SK-N-SH (cell line): ENCODE data around the gene CALN1. TPM values are rescaled to one million over a fixed set of nuclear protein-coding genes. Genes with fewer than 3 reads are reported as not detected.

ENCODE experiments used
- CTCF ChIA-PET: fragments of 300-600, 350-600 bp; formaldehyde crosslinking; extraction: SDS; loops from one replicate; lab custom pipeline; 2021; lab: Yijun Ruan, JAX
- POLR2A ChIA-PET: fragments of 350-600 bp; sonication (Branson Sonifier 250); formaldehyde crosslinking; extraction: SDS; loops from one replicate; lab custom pipeline; 2020; ENCODE audit warnings: antibody characterized with exemption, inconsistent platforms; lab: Yijun Ruan, JAX
- DNase-seq: peaks from one replicate; pipeline ENCODE4 v3.0.0; 2012
- H2AFZ ChIP-seq: fragments of 200-600 bp; sonication (generic); 2 replicates; pipeline ENCODE4 v1.8.1; 2016; ENCODE audit warnings: antibody characterized with exemption, mild to moderate bottlenecking, low read depth
- H3F3A ChIP-seq: fragments of 200-600 bp; sonication (generic); replicated peaks from 2 replicates; pipeline ENCODE3; 2016; ENCODE audit warnings: antibody characterized with exemption, mild to moderate bottlenecking; ENCODE audit not compliant: insufficient read depth
- H3K27ac ChIP-seq, 2 experiments: fragments of 200-500 bp in 1 of 2; fragments of 200-600 bp in 1 of 2; sonication (Bioruptor generic) in 1 of 2; sonication (generic), shearing (Covaris generic) in 1 of 2; 2 replicates each; pipeline versions ENCODE4 v1.5.1 to v1.6.1; 2014 to 2016; ENCODE audit warnings: low read depth in 2 of 2, inconsistent platforms in 1 of 2, low read length in 1 of 2, mild to moderate bottlenecking in 1 of 2, mixed read lengths in 1 of 2
- H3K27me3 ChIP-seq: fragments of 200-600 bp; sonication (generic), shearing (Covaris generic); 2 replicates; pipeline ENCODE4 v1.6.1; 2016; ENCODE audit warnings: mixed run types; ENCODE audit not compliant: insufficient read depth
- H3K36me3 ChIP-seq, 2 experiments: fragments of 200-500 bp in 1 of 2; fragments of 200-600 bp in 1 of 2; sonication (Bioruptor generic) in 1 of 2; sonication (generic) in 1 of 2; replicated peaks in 1 of 2; 2 replicates each; pipeline versions ENCODE3 to v1.5.1; 2014 to 2016; ENCODE audit warnings: low read length in 1 of 2, mild to moderate bottlenecking in 1 of 2; ENCODE audit not compliant: insufficient read depth in 2 of 2, control insufficient read depth in 1 of 2
- H3K4me1 ChIP-seq, 2 experiments: fragments of 200-500 bp in 1 of 2; fragments of 200-600 bp in 1 of 2; sonication (Bioruptor generic) in 1 of 2; sonication (generic), shearing (Covaris generic) in 1 of 2; 2 replicates each; pipeline versions ENCODE4 v1.5.1 to v1.6.1; 2014 to 2016; ENCODE audit warnings: low read depth in 1 of 2, low read length in 1 of 2, mixed run types in 1 of 2; ENCODE audit not compliant: insufficient read depth in 2 of 2, control insufficient read depth in 1 of 2
- H3K4me2 ChIP-seq: fragments of 200-600 bp; sonication (generic), shearing (Covaris generic); 2 replicates; pipeline ENCODE4 v1.6.1; 2017; ENCODE audit warnings: mixed run types
- H3K4me3 ChIP-seq, 2 experiments: fragments of 200-500 bp in 1 of 2; fragments of 200-600 bp in 1 of 2; sonication (Bioruptor generic) in 1 of 2; sonication (generic), shearing (Covaris generic) in 1 of 2; 2 replicates each; pipeline versions ENCODE4 v1.5.1 to v1.8.1; 2014 to 2016; ENCODE audit warnings: low read depth in 2 of 2, inconsistent platforms in 1 of 2, low read length in 1 of 2, mild to moderate bottlenecking in 1 of 2, mixed read lengths in 1 of 2, moderate library complexity in 1 of 2
- H3K79me2 ChIP-seq: fragments of 200-600 bp; sonication (generic); 2 replicates; pipeline ENCODE4 v1.8.1; 2017; ENCODE audit warnings: mild to moderate bottlenecking; ENCODE audit not compliant: insufficient read depth
- H3K9ac ChIP-seq: fragments of 200-600 bp; sonication (generic); 2 replicates; pipeline ENCODE4 v1.6.1; 2017; ENCODE audit warnings: mixed run types
- H3K9me2 ChIP-seq: fragments of 200-600 bp; sonication (generic); 2 replicates; pipeline ENCODE4 v1.6.1; 2017; ENCODE audit warnings: mixed run types
- H3K9me3 ChIP-seq: fragments of 200-600 bp; sonication (generic); 2 replicates; pipeline ENCODE4 v1.6.1; 2017; ENCODE audit warnings: mixed run types, mild to moderate bottlenecking, moderate library complexity
- H4K20me1 ChIP-seq: fragments of 200-600 bp; sonication (generic); 2 replicates; pipeline ENCODE4 v1.6.1; 2017; ENCODE audit warnings: mild to moderate bottlenecking, mixed run types; ENCODE audit not compliant: insufficient read depth
- CHD2 ChIP-seq: fragments of 150-350 bp; IDR thresholded peaks from 2 replicates; pipeline ENCODE4 v1.6.1; 2018; ENCODE audit warnings: low read length; ENCODE audit not compliant: partially characterized antibody
- CTCF ChIP-seq: fragments of 200-600 bp; sonication (generic); IDR thresholded peaks from 2 replicates; pipeline ENCODE4 v1.6.1; 2017; ENCODE audit warnings: antibody characterized with exemption, mild to moderate bottlenecking, moderate library complexity
- EP300 ChIP-seq, 2 experiments: IDR thresholded peaks; 2 replicates each; pipeline versions ENCODE4 v1.4.0 to v1.6.1; 2012; ENCODE audit warnings: borderline replicate concordance in 1 of 2, low read depth in 1 of 2, low read length in 1 of 2
- EZH2phosphoT487 ChIP-seq: fragments of 200-600 bp; sonication (generic); IDR thresholded peaks from 2 replicates; pipeline ENCODE4 v1.6.1; 2017; ENCODE audit warnings: low read depth, mixed run types, mild to moderate bottlenecking, antibody characterized with exemption, moderate library complexity, borderline replicate concordance
- FOXJ3 ChIP-seq: sonication (generic); formaldehyde crosslinking; IDR thresholded peaks from 2 replicates; pipeline ENCODE4 v1.5.1; 2020; ENCODE audit warnings: mild to moderate bottlenecking, missing genetic modification reagents
- GATA2 ChIP-seq: sonication (generic); formaldehyde crosslinking; IDR thresholded peaks from 2 replicates; pipeline ENCODE4 v1.5.0; 2020; ENCODE audit warnings: mild to moderate bottlenecking, missing genetic modification reagents
- JUND ChIP-seq: IDR thresholded peaks from 2 replicates; pipeline ENCODE4 v1.4.0; 2012
- MAX ChIP-seq: IDR thresholded peaks from 2 replicates; pipeline ENCODE4 v1.4.0; 2012; ENCODE audit warnings: low read depth
- MEF2A ChIP-seq: IDR thresholded peaks from 2 replicates; pipeline ENCODE4 v1.4.0; 2012; ENCODE audit warnings: low read depth, borderline replicate concordance
- NFIC ChIP-seq: IDR thresholded peaks from 2 replicates; pipeline ENCODE4 v1.4.0; 2012; ENCODE audit warnings: borderline replicate concordance
- PBX3 ChIP-seq: IDR thresholded peaks from 2 replicates; pipeline ENCODE4; 2012
- POLR2AphosphoS5 ChIP-seq: IDR thresholded peaks from 2 replicates; pipeline ENCODE4 v1.6.1; 2012; ENCODE audit warnings: low read depth, low read length
- RCOR1 ChIP-seq: fragments of 150-350 bp; IDR thresholded peaks from 2 replicates; pipeline ENCODE4 v1.6.1; 2017; ENCODE audit warnings: antibody characterized with exemption, low read length
- RXRA ChIP-seq: IDR thresholded peaks from 2 replicates; pipeline ENCODE4 v1.4.0; 2012; ENCODE audit warnings: low read depth, mild to moderate bottlenecking, borderline replicate concordance
- SMC3 ChIP-seq: IDR thresholded peaks from 2 replicates; pipeline ENCODE4 v1.6.1; 2012; ENCODE audit warnings: low read depth, low read length, improper control_type of control experiment
- USF2 ChIP-seq: fragments of 150-350 bp; IDR thresholded peaks from 2 replicates; pipeline ENCODE4 v1.6.1; 2017; ENCODE audit warnings: antibody characterized with exemption, low read length, low read depth, borderline replicate concordance
- WGBS: methylation state at CpG from one replicate; pipeline ENCODE4 v1.1.6; 2017; ENCODE audit warnings: low lambda C conversion rate; 5-methylcytosine and 5-hydroxymethylcytosine counted together
- polyA plus RNA-seq, 3 experiments: library from polyadenylated mRNA; depleted of rRNA; stranded (reverse); fragments of >200 nt; gene quantifications; 2 replicates each; pipeline ENCODE4 v1.2.3, GENCODE V29; 2012

Gene CALN1
- polyA plus RNA-seq, 1 of the 3 experiments (the other 2 are of a cell fraction), result not detected

- Histone ChIP-seq H3K9me2 (no peaks in the 10 kb centered on the region), H2AFZ (no peak overlapping the region), H3K9ac (no peak overlapping the region), H3K4me1 (no peaks in the 10 kb centered on the region; a peak in 1 of 4 replicates), H3K36me3 (no peaks in the 10 kb centered on the region), H4K20me1 (no peaks in the 10 kb centered on the region), H3F3A (no peaks in the 10 kb centered on the region), H3K27ac (no peak overlapping the region), H3K79me2 (no peaks in the 10 kb centered on the region), H3K27me3 (no peaks in the 10 kb centered on the region), H3K4me2 (no peak overlapping the region), H3K9me3 (no peaks in the 10 kb centered on the region; the same call in 1 of the 2 replicates), H3K4me3 (no peak overlapping the region)
- 33% methylated on average over 5 of the region's 5 CpGs for WGBS
- ChIA-PET CTCF (interaction anchor here (1.3 kb wide), 1 partner anchor 12 kb away, joined by 3 read pairs; no protein-coding TSS in a partner anchor), POLR2A (no interaction called here)
- no peak for DNase-seq
- TF ChIP-seq SMC3 (no peak), JUND (no peak), RXRA (no peak), RCOR1 (no peak), FOXJ3 (no peak), MEF2A (no peak), MAX (no peak), USF2 (no peak)
Observed at GRCh38 chr7:72112992-72113391, 299.1 kb downstream of the CALN1 start.

- no peak overlapping the region for H2AFZ ChIP-seq
- POLR2A ChIA-PET, result no interaction called here
- 31% methylated on average over 4 of the region's 4 CpGs for WGBS
Observed at GRCh38 chr7:72112530-72112929, 299.6 kb downstream of the CALN1 start.

More at GRCh38 chr7:72112530-72112929, 299.6 kb downstream of the CALN1 start:
- H4K20me1 ChIP-seq, result no peaks in the 10 kb centered on the region
- no peak overlapping the region for H3K9ac ChIP-seq
- H3K9me3 ChIP-seq, result no peaks in the 10 kb centered on the region; the same call in 1 of the 2 replicates
- no peak for DNase-seq
- H3K27me3 ChIP-seq, result no peaks in the 10 kb centered on the region
- no peak overlapping the region for H3K27ac ChIP-seq
- CTCF ChIA-PET, result interaction anchor here (1.3 kb wide), 1 partner anchor 11 kb away, joined by 3 read pairs; no protein-coding TSS in a partner anchor
- no peaks in the 10 kb centered on the region for H3K36me3 ChIP-seq
- H3K9me2 ChIP-seq, result no peaks in the 10 kb centered on the region
- no peaks in the 10 kb centered on the region for H3K79me2 ChIP-seq
- H3K4me2 ChIP-seq, result no peak overlapping the region
- no peak overlapping the region for H3K4me3 ChIP-seq
- no peak for TF ChIP-seq EZH2phosphoT487
- TF ChIP-seq EP300 (IDR thresholded peaks at IDR 0.05; ENCODE audit: borderline replicate concordance in 1 of 2, low read depth in 1 of 2, low read length in 1 of 2), result no peak
- no peak for TF ChIP-seq SMC3
- TF ChIP-seq PBX3, result no peak
- TF ChIP-seq CTCF, result no peak
- no peak for TF ChIP-seq RXRA
- no peak for TF ChIP-seq NFIC
- no peak for TF ChIP-seq FOXJ3
- TF ChIP-seq POLR2AphosphoS5, result no peak
- no peak for TF ChIP-seq CHD2
- TF ChIP-seq GATA2 (CRISPR knock-in tag), result no peak
- H3F3A ChIP-seq, result no peaks in the 10 kb centered on the region
- H3K4me1 ChIP-seq, result no peaks in the 10 kb centered on the region; a peak in 1 of 4 replicates
